ENCODE data around the gene ZC2HC1C.

Gene ZC2HC1C

DNA sequence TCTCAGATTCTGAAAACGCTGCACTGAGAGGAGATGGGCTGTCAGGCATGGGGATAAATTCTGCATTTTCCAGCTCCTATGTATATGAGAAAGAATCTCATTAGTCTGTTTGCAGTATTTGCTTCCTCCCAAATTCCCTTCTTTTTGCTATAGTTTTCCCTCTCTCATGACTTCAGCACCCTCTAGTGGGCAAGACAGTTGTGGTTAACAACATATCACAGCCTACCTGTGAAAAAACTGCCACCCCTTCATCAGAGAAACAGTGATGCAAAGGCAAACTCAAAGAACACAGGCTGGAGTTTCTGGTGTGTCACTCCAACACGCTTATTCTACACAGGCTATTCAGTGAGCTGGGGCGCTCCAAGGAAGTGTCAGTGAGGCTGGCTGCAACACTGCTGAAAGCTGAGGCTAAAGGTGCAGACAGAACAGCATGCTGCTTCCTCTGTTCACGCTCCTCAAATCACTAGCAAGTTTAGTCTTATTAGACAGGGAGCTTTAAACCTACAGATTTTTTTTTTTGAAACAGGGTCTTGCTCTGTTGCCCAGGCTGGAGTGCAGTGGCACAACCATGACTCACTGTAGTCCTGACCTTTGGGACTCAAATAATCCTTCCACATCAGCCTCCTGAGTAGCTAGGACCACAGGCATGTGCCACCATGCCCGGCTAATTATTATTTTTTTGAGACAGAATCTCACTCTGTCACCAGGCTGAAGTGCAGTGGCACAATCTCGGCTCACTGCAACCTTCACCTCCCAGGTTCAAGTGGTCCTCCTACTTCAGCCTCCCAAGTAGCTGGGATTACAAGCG is 19.3 kb downstream of the ZC2HC1C start:
- Histone ChIP-seq H3K27ac (no peak overlapping the region), H3K36me3 (peaks cover 55% of the 10 kb centered on the region), H3K9me3 (ENCODE audit: severe bottlenecking) (no peaks in the 10 kb centered on the region), H3K27me3 (ENCODE audit: insufficient read depth, low read depth, severe bottlenecking) (no peaks in the 10 kb centered on the region), H3K4me3 (ENCODE audit: low read depth, low read length) (no peak overlapping the region)
- DNase-seq, result peak; percentile 47
- TF ChIP-seq, protein P1, sequence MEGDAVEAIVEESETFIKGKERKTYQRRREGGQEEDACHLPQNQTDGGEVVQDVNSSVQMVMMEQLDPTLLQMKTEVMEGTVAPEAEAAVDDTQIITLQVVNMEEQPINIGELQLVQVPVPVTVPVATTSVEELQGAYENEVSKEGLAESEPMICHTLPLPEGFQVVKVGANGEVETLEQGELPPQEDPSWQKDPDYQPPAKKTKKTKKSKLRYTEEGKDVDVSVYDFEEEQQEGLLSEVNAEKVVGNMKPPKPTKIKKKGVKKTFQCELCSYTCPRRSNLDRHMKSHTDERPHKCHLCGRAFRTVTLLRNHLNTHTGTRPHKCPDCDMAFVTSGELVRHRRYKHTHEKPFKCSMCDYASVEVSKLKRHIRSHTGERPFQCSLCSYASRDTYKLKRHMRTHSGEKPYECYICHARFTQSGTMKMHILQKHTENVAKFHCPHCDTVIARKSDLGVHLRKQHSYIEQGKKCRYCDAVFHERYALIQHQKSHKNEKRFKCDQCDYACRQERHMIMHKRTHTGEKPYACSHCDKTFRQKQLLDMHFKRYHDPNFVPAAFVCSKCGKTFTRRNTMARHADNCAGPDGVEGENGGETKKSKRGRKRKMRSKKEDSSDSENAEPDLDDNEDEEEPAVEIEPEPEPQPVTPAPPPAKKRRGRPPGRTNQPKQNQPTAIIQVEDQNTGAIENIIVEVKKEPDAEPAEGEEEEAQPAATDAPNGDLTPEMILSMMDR (IDR thresholded peaks at IDR 0.05; ENCODE audit: low read depth, low read length), result peak; percentile 60

DNA sequence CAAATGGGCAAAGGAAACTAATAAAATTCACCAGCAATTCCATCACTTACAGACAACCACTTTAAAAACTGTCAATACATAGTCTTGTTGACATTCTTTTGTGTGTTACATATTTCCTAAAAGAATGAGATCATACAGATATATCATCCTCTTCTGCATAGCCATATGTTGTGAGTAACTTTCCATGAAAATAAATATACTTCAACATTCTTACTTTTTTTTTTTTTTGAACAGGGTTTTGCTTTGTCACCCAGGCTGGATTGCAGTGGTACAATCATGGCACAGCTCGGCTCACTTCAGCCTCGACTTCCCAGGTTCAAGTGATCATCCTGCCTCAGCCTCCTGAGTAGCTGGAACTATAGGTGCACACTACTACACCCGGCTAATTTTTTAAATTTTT is 20.9 kb downstream of the ZC2HC1C start:
- peaks cover 56% of the 10 kb centered on the region for H3K36me3 ChIP-seq
- H3K4me3 ChIP-seq (ENCODE audit: low read depth, low read length), result no peak overlapping the region
- H3K27ac ChIP-seq, result no peak overlapping the region
- no peak for DNase-seq
- TF ChIP-seq, protein P1 (IDR thresholded peaks at IDR 0.05; ENCODE audit: low read depth, low read length), result no peak
- no peaks in the 10 kb centered on the region for H3K27me3 ChIP-seq (ENCODE audit: insufficient read depth, low read depth, severe bottlenecking)
- H3K9me3 ChIP-seq (ENCODE audit: severe bottlenecking), result no peaks in the 10 kb centered on the region

DNA sequence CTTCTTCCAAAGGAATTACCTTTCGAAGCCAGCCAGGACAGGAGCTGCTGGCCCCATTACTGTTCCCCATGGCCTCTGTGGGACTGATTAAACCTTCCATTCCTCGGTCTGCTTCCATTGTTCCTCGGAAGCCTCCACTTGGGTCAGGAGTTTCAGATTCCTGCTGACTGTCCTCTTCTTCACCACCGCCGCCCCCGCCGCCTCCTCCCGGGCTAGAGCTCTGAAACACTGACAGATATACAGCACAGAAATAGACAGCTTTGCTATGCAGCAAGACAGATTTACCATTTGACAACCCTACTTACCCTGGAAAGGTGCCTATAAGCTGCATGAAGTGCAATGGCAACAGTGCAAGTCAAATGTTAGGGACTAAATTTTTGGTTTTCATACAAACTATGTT is 21.8 kb downstream of the ZC2HC1C start:
- Histone ChIP-seq H3K27ac (no peak overlapping the region), H3K9me3 (ENCODE audit: severe bottlenecking) (no peaks in the 10 kb centered on the region), H3K27me3 (ENCODE audit: insufficient read depth, low read depth, severe bottlenecking) (no peaks in the 10 kb centered on the region), H3K36me3 (peaks cover 57% of the 10 kb centered on the region), H3K4me3 (ENCODE audit: low read depth, low read length) (no peak overlapping the region)
- no peak for DNase-seq
- TF ChIP-seq, protein P1 (IDR thresholded peaks at IDR 0.05; ENCODE audit: low read depth, low read length), result no peak

DNA sequence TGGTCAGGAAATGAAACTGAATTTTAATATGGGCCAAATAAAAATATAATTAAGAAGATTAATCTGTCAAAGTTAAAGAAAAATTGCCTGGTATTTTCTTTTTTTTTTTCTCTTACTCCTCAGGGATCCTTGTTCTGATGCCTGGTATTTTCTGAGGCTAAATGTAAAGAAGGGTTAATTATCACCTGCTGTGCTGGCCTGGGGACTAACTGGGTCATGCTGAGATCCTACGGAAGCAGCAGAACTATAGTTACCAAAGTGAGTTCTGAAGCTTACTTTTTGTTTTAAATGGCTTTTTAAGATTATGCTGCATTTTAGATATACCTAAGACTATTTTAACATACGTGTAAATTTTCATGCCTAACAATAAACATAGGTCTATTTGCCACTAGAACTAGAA is 23.3 kb downstream of the ZC2HC1C start:
- peaks cover 55% of the 10 kb centered on the region for H3K36me3 ChIP-seq
- no peak overlapping the region for H3K4me3 ChIP-seq (ENCODE audit: low read depth, low read length)
- DNase-seq, result no peak
- no peaks in the 10 kb centered on the region for H3K27me3 ChIP-seq (ENCODE audit: insufficient read depth, low read depth, severe bottlenecking)
- H3K27ac ChIP-seq, result no peak overlapping the region
- no peaks in the 10 kb centered on the region for H3K9me3 ChIP-seq (ENCODE audit: severe bottlenecking)
- TF ChIP-seq, protein P1 (IDR thresholded peaks at IDR 0.05; ENCODE audit: low read depth, low read length), result no peak

DNA sequence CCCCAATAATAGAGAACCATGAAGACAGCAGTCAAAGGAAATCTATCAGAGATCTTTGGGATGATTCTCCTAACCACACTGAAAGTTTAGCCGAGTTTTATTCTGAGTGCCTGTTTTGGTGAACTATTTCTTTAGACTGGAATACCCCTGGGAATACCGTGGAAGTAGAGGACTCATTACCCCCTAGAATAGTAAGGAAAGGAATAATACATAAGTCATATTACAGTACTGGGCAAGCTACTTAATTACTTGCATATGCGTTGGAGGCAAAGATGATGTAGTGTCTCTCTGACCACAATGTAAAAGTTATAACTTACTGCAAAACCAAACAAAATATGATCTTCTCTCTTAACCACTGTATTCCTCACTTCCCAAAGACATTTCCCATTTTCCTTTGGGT is 25.5 kb downstream of the ZC2HC1C start:
- DNase-seq, result no peak
- no peak overlapping the region for H3K27ac ChIP-seq
- TF ChIP-seq, protein P1 (IDR thresholded peaks at IDR 0.05; ENCODE audit: low read depth, low read length), result no peak
- H3K9me3 ChIP-seq (ENCODE audit: severe bottlenecking), result no peaks in the 10 kb centered on the region
- H3K36me3 ChIP-seq, result peaks cover 60% of the 10 kb centered on the region
- H3K4me3 ChIP-seq (ENCODE audit: low read depth, low read length), result no peak overlapping the region
- no peaks in the 10 kb centered on the region for H3K27me3 ChIP-seq (ENCODE audit: insufficient read depth, low read depth, severe bottlenecking)

DNA sequence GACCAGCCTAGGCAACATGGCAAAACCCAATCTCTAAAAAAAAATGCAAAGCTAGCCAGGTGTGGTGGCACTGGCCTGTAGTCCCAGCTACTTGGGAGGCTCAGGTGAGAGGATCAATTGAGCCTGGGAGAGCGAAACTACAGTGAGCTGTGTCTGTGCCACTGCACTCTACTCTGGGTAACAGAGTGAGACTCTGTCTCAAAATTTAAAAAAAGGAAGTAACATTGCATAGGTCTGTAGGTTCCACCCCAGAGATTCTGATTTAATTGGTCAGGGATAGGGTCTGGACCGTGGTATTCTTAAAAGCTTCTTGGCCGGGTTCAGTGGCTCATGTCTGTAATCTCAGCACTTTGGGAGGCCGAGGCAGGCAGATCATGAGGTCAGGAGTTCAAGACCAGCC is 26.2 kb downstream of the ZC2HC1C start:
- TF ChIP-seq, protein P1 (IDR thresholded peaks at IDR 0.05; ENCODE audit: low read depth, low read length), result no peak
- peaks cover 66% of the 10 kb centered on the region for H3K36me3 ChIP-seq
- H3K27me3 ChIP-seq (ENCODE audit: insufficient read depth, low read depth, severe bottlenecking), result no peaks in the 10 kb centered on the region
- no peak overlapping the region for H3K4me3 ChIP-seq (ENCODE audit: low read depth, low read length)
- no peak overlapping the region for H3K27ac ChIP-seq
- no peak for DNase-seq
- H3K9me3 ChIP-seq (ENCODE audit: severe bottlenecking), result no peaks in the 10 kb centered on the region
